Left lung (tissue), 10 donors: ENCODE data around the gene UNC13C. TPM values are rescaled to one million over a fixed set of nuclear protein-coding genes. Genes with fewer than 3 reads are reported as not detected.

ENCODE experiments used
- ATAC-seq: fragments of 200-7000 bp; cut with Tn5 transposase; one replicate; pipeline ENCODE4 v1.9.1; 2020; ENCODE audit warnings: moderate library complexity
- DNase-seq, 4 donors: peaks; one replicate each; pipeline ENCODE4 v3.0.0-alpha.2; 2013 to 2020
- H3K27ac ChIP-seq, 2 donors: fragments of 200-600 bp; sonication (generic) in 1 of 2; one replicate each; pipeline versions ENCODE4 v1.5.0 to v1.8.0; 2020 to 2021
- H3K27me3 ChIP-seq, 2 donors: fragments of 200-600 bp; sonication (generic) in 1 of 2; one replicate each; pipeline versions ENCODE4 v1.5.0 to v1.8.0; 2020 to 2021
- H3K36me3 ChIP-seq, 2 donors: fragments of 200-600 bp; sonication (generic) in 1 of 2; one replicate each; pipeline versions ENCODE4 v1.5.0 to v1.8.0; 2020 to 2021
- H3K4me1 ChIP-seq, 2 donors: fragments of 200-600 bp; one replicate each; pipeline ENCODE4 v1.8.0; 2021
- H3K4me3 ChIP-seq, 2 donors: fragments of 200-600 bp; sonication (generic) in 1 of 2; one replicate each; pipeline versions ENCODE4 v1.5.0 to v1.8.0; 2020 to 2021; ENCODE audit warnings: mild to moderate bottlenecking in 1 of 2
- H3K9me3 ChIP-seq, 2 donors: fragments of 200-600 bp; sonication (generic) in 1 of 2; one replicate each; pipeline versions ENCODE4 v1.5.0 to v1.8.0; 2020 to 2021
- CTCF ChIP-seq, 2 donors: fragments of 200-600 bp; sonication (generic) in 1 of 2; IDR thresholded peaks; one replicate each; pipeline versions ENCODE4 v1.5.0 to v1.8.0; 2021; ENCODE audit warnings: antibody characterized with exemption in 2 of 2
- intact Hi-C, 2 donors: fragments of 100-400 bp; cut with DNase I; formaldehyde crosslinking; loops; one replicate each; pipeline versions ENCODE4 v1.11.2 to v1.14.2; 2022
- polyA plus RNA-seq, 6 donors: library from polyadenylated mRNA; unstranded; fragments of 120-200 nt; gene quantifications; one replicate each; pipeline ENCODE4 v1.2.1, GENCODE V29; 2013; ENCODE audit not compliant: insufficient read length in 6 of 6
- total RNA-seq, 2 donors: library from RNA; stranded (reverse); fragmentation: NEBNext Ultra II Directional; extraction: Animal tissue kit (Norgen Biotek cat#: 25700); gene quantifications; one replicate each; pipeline ENCODE4 v1.2.1, GENCODE V29; 2021
- donor health status: DM: no; HTN: yes; CAD: no.
- donor health status: DM: no; HTN: no; CAD: no.

UNC13C gene
- total and polyA plus RNA-seq, 8 donors: 0.03 to 19.2 (median 12.8) TPM

DNA sequence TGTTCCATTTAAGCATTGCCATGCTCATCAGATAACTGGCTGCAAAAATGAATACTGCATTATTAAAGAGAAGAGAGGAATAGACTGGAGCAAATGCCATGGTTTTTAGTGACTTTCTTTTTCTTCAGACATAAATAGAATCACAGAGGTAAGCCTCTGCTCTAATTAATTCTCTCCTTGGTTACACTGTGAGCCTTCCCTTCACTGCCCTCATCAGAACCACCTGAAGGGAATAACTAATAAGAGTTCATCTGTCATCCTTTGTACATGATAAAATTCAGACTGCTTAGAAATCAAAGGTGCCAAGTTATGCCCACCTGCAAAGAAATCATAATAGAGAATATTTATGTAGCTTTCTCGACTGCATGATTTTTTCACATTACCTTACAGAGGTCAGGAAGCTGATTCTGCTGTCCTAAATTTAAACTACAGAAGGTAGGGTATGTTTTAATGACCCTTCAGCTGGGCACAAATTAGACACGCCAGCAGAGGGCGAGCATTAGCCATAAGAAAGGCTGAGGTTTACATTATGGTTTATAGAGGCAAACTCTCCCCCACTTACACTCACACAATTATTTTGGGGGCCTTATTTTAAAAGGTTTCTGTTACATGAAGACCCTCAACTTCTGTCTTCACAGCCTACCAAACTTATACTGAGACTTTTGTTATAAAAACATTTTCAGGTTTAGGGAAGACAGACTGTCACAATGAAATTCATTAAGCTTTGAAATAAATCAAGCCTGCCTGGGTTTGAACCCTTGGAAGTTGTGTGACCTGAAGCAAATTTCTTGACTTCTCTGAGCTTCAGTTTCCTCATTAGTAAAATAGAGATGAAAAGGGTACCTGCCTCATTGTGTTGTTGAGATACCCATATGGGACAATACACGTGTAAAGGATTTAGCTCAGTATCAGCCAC, 15.3 kb upstream of the UNC13C start:
- Histone ChIP-seq H3K36me3 (no peaks in the 10 kb centered on the region), H3K27me3 (no peaks in the 10 kb centered on the region), H3K4me3 (no peak overlapping the region), H3K9me3 (no peaks in the 10 kb centered on the region), H3K27ac (no peak overlapping the region), H3K4me1 (no peaks in the 10 kb centered on the region)
- peak in 1 of 4 donors; percentile 23 for DNase-seq
- peak; percentile 74 for ATAC-seq
- intact Hi-C loops: no loop called here
- peak; percentile 23 to 44 for TF ChIP-seq CTCF (IDR thresholded peaks at IDR 0.05)

DNA sequence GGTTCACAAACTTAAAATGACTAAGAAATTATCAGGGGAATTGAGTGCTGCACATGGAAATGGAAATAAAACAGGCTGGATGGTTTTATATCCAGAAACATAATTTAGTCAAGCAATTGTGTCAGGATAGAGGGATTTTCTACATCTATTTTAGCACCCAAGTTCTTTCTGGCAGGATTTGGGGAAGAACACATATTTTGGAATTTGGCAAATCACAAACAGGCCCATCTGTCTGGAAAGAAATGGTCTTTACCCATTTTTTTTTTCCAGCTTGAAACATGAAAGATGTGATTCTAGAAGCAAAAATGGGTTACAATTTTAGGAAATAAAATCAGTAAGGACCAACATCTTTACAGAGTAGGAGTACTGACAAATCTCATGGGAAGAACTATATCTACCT, 14.4 kb upstream of the UNC13C start:
- DNase-seq (no peak), ATAC-seq (no peak)
- Histone ChIP-seq H3K4me3 (no peak overlapping the region), H3K4me1 (no peaks in the 10 kb centered on the region), H3K27me3 (no peaks in the 10 kb centered on the region), H3K9me3 (no peaks in the 10 kb centered on the region), H3K27ac (no peak overlapping the region), H3K36me3 (no peaks in the 10 kb centered on the region)
- no peak for TF ChIP-seq CTCF (IDR thresholded peaks at IDR 0.05)
- intact Hi-C loops: no loop called here

- Histone ChIP-seq H3K27ac (no peak overlapping the region), H3K36me3 (no peaks in the 10 kb centered on the region), H3K9me3 (peaks cover 0 to 5% of the 10 kb centered on the region in 2 donors), H3K4me3 (no peak overlapping the region), H3K27me3 (peaks cover 4 to 19% of the 10 kb centered on the region in 2 donors), H3K4me1 (no peaks in the 10 kb centered on the region)
- no peak for DNase-seq
- intact Hi-C loops: no loop called here
- no peak for TF ChIP-seq CTCF (IDR thresholded peaks at IDR 0.05)
- no peak for ATAC-seq
Observed at GRCh38 chr15:53974121-53974520, 4.1 kb upstream of the UNC13C start.

GRCh38 chr15:53974813-53975212, 3.4 kb upstream of the UNC13C start:
- H3K27ac ChIP-seq: no peak overlapping the region
- H3K4me3 ChIP-seq: no peak overlapping the region
- no peak for DNase-seq
- ATAC-seq: no peak
- H3K36me3 ChIP-seq: no peaks in the 10 kb centered on the region
- intact Hi-C loops: no loop called here
- peaks cover 0 to 5% of the 10 kb centered on the region in 2 donors for H3K9me3 ChIP-seq
- no peaks in the 10 kb centered on the region for H3K4me1 ChIP-seq
- no peak for TF ChIP-seq CTCF (IDR thresholded peaks at IDR 0.05)
- peaks cover 8 to 23% of the 10 kb centered on the region in 2 donors for H3K27me3 ChIP-seq

DNA sequence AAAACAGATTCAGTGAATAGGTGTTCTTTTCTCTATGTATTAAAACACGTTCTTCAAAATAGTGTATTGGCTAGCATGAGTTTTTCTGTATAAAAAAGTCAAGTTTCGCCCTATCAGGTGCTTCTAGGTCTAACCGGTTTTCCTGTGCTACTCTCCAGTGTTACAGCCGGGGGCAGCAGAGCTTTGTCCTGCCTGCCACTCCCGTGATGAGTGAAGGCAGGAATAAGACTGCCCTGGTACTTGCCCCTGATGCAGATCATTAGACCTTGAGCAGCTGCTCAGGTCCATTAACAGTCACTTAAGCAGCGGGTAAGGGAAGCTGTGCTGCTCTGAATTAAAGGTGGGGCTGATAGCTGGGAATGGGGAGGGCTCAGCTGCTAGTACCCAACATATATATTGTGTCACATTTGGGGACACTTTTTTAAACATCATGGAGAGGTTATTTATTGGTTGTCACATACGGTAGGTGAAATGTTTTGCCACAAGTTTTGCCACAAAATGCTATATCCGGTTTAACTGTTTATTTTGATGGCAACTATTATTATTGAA, 1.3 kb upstream of the UNC13C start:
- Histone ChIP-seq H3K4me1 (no peaks in the 10 kb centered on the region), H3K27ac (no peak overlapping the region), H3K4me3 (no peak overlapping the region), H3K9me3 (peaks cover 0 to 5% of the 10 kb centered on the region in 2 donors), H3K27me3 (peaks cover 10 to 35% of the 10 kb centered on the region in 2 donors), H3K36me3 (no peaks in the 10 kb centered on the region)
- DNase-seq (peak in 3 of 4 donors; percentile 28 to 73 (median 29)), ATAC-seq (peak; percentile 64)
- intact Hi-C loops: no loop called here
- no peak for TF ChIP-seq CTCF (IDR thresholded peaks at IDR 0.05)
